ENCODE measurements around the gene ADPRS. TPM values are rescaled to one million over a fixed set of nuclear protein-coding genes. Genes with fewer than 3 reads are reported as not detected.

Gene ADPRS
- total RNA-seq, 4 donors from 2014 or later: 40.5 to 68.5 (median 51.9) TPM

DNA sequence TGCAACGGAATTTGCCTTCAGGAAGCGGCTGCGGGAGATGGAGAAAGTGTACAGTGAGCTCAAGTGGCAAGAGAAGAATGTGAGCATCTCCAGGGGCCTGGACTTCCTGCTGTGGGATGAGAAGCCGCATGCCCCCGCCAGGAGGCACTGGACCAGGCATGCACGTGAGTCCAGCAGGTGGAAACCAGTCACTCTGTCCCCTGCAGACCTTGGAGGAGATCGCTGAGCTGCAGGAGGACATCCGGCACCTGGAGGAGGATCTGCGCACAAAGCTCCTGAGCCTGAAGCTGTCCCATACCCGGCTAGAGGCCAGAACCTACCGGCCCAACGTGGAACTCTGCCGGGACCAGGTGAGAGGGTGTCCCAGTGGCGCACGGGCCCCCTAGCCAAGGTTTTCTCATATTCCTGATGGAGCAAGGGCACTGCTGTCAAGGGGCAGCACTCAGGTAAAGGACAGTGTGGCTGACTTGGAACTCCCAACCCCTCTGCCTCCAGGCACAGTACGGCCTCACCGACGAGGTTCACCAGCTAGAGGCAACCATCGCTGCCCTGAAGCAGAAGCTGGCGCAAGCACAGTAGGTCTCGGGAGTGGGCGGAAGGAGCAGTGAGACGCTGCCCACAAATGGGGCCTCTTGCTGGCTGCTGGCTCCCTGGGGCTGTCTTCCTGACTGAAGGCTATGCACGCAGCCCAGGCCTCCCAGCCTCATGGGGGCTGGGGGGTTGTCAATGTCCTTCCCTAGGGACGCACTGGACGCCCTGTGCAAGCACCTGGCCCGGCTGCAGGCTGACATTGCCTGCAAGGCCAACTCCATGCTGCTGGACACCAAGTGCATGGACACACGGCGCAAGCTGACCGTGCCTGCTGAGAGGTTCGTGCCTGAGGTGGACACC is 1.2 kb upstream of the ADPRS start:
- no peak overlapping the region for H3K4me3 ChIP-seq
- H3K27me3 ChIP-seq: no peaks in the 10 kb centered on the region
- H3K4me1 ChIP-seq: peaks cover 38% of the 10 kb centered on the region
- no peaks in the 10 kb centered on the region for H3K9me3 ChIP-seq
- no peak overlapping the region for H3K27ac ChIP-seq
- peaks cover 11% of the 10 kb centered on the region for H3K36me3 ChIP-seq
- DNase-seq (ENCODE audit: low spot score in 2 of 2): peak; percentile 65 to 79
- TF ChIP-seq, protein P1, sequence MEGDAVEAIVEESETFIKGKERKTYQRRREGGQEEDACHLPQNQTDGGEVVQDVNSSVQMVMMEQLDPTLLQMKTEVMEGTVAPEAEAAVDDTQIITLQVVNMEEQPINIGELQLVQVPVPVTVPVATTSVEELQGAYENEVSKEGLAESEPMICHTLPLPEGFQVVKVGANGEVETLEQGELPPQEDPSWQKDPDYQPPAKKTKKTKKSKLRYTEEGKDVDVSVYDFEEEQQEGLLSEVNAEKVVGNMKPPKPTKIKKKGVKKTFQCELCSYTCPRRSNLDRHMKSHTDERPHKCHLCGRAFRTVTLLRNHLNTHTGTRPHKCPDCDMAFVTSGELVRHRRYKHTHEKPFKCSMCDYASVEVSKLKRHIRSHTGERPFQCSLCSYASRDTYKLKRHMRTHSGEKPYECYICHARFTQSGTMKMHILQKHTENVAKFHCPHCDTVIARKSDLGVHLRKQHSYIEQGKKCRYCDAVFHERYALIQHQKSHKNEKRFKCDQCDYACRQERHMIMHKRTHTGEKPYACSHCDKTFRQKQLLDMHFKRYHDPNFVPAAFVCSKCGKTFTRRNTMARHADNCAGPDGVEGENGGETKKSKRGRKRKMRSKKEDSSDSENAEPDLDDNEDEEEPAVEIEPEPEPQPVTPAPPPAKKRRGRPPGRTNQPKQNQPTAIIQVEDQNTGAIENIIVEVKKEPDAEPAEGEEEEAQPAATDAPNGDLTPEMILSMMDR (IDR thresholded peaks at IDR 0.05): no peak
- TF ChIP-seq POLR2A (IDR thresholded peaks at IDR 0.05) (no peak), EP300 (IDR thresholded peaks at IDR 0.05) (no peak), POLR2AphosphoS5 (IDR thresholded peaks at IDR 0.05) (no peak)
- WGBS: 87% methylated on average over 9 of the region's 31 CpGs

DNA sequence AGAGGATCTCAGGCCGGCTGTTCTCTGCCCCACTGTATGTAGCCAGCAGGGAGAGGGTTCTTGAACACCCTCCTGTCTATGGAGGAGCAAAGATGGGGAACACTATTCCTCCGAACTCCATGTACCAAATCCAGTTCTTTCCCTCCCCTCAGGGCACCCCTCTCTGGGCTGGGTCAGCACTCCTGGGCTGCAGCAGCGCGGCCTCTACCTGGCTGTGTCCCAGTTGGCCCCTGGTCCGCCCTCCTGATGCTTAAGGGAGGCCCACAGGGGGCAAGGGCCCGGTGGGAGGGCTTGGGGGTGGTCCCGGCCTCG is 471 bp upstream of the ADPRS start:
- Histone ChIP-seq H3K4me1 (peaks cover 43% of the 10 kb centered on the region), H3K27ac (no peak overlapping the region), H3K27me3 (no peaks in the 10 kb centered on the region), H3K9me3 (no peaks in the 10 kb centered on the region), H3K4me3 (peak overlapping the region; percentile 99), H3K36me3 (peaks cover 18% of the 10 kb centered on the region)
- TF ChIP-seq, protein P1 (IDR thresholded peaks at IDR 0.05): no peak
- TF ChIP-seq POLR2AphosphoS5 (IDR thresholded peaks at IDR 0.05) (no peak), POLR2A (IDR thresholded peaks at IDR 0.05) (no peak), EP300 (IDR thresholded peaks at IDR 0.05) (no peak)
- WGBS: 39% methylated on average over 4 of the region's 8 CpGs
- DNase-seq (ENCODE audit: low spot score in 2 of 2): no peak

DNA sequence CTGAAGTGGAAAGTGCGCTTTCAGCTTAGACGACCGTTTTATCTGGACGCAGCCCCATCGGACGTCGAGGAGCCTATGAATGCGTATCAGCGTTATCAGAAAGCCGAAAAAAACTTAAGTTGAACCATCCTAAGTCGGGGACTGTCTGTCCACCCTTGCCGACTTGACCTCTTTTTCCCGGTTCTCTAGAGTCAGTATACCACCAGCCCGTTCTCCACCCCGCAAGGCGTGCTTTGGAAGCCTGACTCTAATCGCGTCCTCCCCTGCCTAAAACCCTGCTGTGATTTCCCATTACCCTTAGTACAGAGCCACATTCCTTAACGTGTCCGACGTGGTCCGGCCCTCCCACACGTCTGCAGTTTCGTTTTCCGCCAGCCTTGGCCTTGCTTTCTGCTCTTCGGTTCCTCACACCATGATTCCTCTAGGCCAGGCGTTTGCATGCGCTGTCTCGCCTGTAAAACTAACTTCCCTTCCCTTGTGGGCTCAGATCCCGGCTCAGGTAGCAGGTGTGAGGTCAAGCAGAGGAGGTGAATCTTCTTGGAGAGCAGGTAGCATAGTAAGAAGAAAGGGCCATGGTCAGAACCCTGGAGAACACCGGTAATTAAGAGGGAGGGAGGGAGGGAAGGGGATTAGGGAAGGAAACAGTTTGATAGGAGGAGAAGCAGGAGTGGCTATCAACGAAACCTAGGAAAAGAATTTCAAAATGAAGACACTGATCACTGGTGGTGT is 865 bp downstream of the ADPRS start:
- H3K27me3 ChIP-seq: no peaks in the 10 kb centered on the region
- WGBS: 5% methylated on average over 32 of the region's 32 CpGs
- H3K4me3 ChIP-seq: peak overlapping the region; percentile 99
- peaks cover 28% of the 10 kb centered on the region for H3K36me3 ChIP-seq
- TF ChIP-seq POLR2AphosphoS5 (IDR thresholded peaks at IDR 0.05): no peak
- no peak for TF ChIP-seq EP300 (IDR thresholded peaks at IDR 0.05)
- no peak for TF ChIP-seq POLR2A (IDR thresholded peaks at IDR 0.05)
- TF ChIP-seq, protein P1 (IDR thresholded peaks at IDR 0.05): no peak
- DNase-seq (ENCODE audit: low spot score in 2 of 2): no peak
- H3K9me3 ChIP-seq: no peaks in the 10 kb centered on the region
- peaks cover 45% of the 10 kb centered on the region for H3K4me1 ChIP-seq
- peak overlapping the region; percentile 88 for H3K27ac ChIP-seq

DNA sequence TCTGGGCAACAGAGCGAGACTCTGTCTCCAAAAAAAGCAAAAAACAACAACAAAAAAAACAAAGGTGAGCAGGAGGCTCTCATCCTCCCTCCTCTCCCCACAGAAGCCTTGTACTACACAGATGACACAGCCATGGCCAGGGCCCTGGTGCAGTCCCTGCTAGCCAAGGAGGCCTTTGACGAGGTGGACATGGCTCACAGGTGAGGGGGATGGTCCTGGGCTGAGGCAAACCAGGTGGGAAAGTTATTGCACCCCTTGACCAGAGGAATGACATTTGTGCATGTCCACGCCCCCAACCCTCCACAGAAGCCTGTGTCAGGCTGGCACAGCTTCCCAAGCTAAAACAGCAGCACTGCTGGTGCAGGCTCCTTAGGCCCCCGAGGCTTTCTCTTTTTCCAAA is 2.4 kb downstream of the ADPRS start:
- H3K9me3 ChIP-seq: no peaks in the 10 kb centered on the region
- peak in 1 of 2 donors; percentile 48 for DNase-seq (ENCODE audit: low spot score in 2 of 2)
- 92% methylated on average over 4 of the region's 4 CpGs for WGBS
- TF ChIP-seq EP300 (IDR thresholded peaks at IDR 0.05) (no peak), POLR2A (IDR thresholded peaks at IDR 0.05) (no peak), POLR2AphosphoS5 (IDR thresholded peaks at IDR 0.05) (no peak)
- TF ChIP-seq, protein P1 (IDR thresholded peaks at IDR 0.05): no peak
- no peaks in the 10 kb centered on the region for H3K27me3 ChIP-seq
- peaks cover 31% of the 10 kb centered on the region for H3K36me3 ChIP-seq
- no peak overlapping the region for H3K4me3 ChIP-seq
- no peak overlapping the region for H3K27ac ChIP-seq
- H3K4me1 ChIP-seq: peaks cover 45% of the 10 kb centered on the region

DNA sequence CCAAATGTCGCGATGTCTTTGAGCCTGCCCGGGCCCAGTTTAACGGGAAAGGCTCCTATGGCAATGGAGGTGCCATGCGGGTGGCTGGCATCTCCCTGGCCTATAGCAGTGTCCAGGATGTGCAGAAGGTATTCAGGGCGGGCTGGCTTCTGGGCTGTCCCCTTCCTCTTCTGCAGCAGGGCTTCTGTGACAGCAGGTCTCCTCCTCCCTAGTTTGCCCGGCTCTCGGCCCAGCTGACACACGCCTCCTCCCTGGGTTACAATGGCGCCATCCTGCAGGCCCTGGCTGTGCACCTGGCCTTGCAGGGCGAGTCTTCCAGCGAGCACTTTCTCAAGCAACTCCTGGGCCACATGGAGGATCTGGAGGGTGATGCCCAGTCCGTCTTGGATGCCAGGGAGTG is 3.0 kb downstream of the ADPRS start:
- no peaks in the 10 kb centered on the region for H3K27me3 ChIP-seq
- H3K4me3 ChIP-seq: no peak overlapping the region
- no peak overlapping the region for H3K27ac ChIP-seq
- DNase-seq (ENCODE audit: low spot score in 2 of 2): peak in 1 of 2 donors; percentile 50
- peaks cover 45% of the 10 kb centered on the region for H3K4me1 ChIP-seq
- TF ChIP-seq, protein P1 (IDR thresholded peaks at IDR 0.05): no peak
- no peak for TF ChIP-seq POLR2AphosphoS5 (IDR thresholded peaks at IDR 0.05)
- no peak for TF ChIP-seq POLR2A (IDR thresholded peaks at IDR 0.05)
- TF ChIP-seq EP300 (IDR thresholded peaks at IDR 0.05): no peak
- 88% methylated on average over 13 of the region's 13 CpGs for WGBS
- H3K9me3 ChIP-seq: no peaks in the 10 kb centered on the region
- H3K36me3 ChIP-seq: peaks cover 32% of the 10 kb centered on the region

Measured in suprapubic skin (tissue), 4 donors.